D721Med (cell line): ENCODE measurements around the gene MYO15B.

Experiments
- DNase-seq: peaks from one replicate; pipeline ENCODE4 v3.0.0; 2011; ENCODE audit warnings: low spot score; ENCODE audit not compliant: insufficient read length
- FAIRE-seq: peaks from 2 replicates; lab custom pipeline; 2011; peaks lifted over from hg19 to GRCh38; lab: Jason Lieb, UNC
- TF ChIP-seq, protein P1 (sequence below): IDR thresholded peaks from 2 replicates; pipeline ENCODE4 v1.5.1; 2012; ENCODE audit warnings: mild to moderate bottlenecking, control low read depth; ENCODE audit not compliant: insufficient read depth; ENCODE audit errors: missing control alignments

The MYO15B gene

GRCh38 chr17:75571885-75572215 lies 15.8 kb upstream of the MYO15B start:
- FAIRE-seq: no peak

GRCh38 chr17:75572713-75573539 lies 14.7 kb upstream of the MYO15B start:
- no peak for FAIRE-seq
- TF ChIP-seq, protein P1, sequence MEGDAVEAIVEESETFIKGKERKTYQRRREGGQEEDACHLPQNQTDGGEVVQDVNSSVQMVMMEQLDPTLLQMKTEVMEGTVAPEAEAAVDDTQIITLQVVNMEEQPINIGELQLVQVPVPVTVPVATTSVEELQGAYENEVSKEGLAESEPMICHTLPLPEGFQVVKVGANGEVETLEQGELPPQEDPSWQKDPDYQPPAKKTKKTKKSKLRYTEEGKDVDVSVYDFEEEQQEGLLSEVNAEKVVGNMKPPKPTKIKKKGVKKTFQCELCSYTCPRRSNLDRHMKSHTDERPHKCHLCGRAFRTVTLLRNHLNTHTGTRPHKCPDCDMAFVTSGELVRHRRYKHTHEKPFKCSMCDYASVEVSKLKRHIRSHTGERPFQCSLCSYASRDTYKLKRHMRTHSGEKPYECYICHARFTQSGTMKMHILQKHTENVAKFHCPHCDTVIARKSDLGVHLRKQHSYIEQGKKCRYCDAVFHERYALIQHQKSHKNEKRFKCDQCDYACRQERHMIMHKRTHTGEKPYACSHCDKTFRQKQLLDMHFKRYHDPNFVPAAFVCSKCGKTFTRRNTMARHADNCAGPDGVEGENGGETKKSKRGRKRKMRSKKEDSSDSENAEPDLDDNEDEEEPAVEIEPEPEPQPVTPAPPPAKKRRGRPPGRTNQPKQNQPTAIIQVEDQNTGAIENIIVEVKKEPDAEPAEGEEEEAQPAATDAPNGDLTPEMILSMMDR: no peak
- no peak for DNase-seq

More at GRCh38 chr17:75571885-75572215, 15.8 kb upstream of the MYO15B start:
- TF ChIP-seq, protein P1: no peak
- no peak for DNase-seq

GRCh38 chr17:75573540-75573957 lies 14.1 kb upstream of the MYO15B start:
- DNase-seq (no peak), FAIRE-seq (no peak)
- TF ChIP-seq, protein P1: no peak

- TF ChIP-seq, protein P1: no peak
- DNase-seq (no peak), FAIRE-seq (no peak)
Observed at GRCh38 chr17:75573994-75574393, 13.6 kb upstream of the MYO15B start.

DNA sequence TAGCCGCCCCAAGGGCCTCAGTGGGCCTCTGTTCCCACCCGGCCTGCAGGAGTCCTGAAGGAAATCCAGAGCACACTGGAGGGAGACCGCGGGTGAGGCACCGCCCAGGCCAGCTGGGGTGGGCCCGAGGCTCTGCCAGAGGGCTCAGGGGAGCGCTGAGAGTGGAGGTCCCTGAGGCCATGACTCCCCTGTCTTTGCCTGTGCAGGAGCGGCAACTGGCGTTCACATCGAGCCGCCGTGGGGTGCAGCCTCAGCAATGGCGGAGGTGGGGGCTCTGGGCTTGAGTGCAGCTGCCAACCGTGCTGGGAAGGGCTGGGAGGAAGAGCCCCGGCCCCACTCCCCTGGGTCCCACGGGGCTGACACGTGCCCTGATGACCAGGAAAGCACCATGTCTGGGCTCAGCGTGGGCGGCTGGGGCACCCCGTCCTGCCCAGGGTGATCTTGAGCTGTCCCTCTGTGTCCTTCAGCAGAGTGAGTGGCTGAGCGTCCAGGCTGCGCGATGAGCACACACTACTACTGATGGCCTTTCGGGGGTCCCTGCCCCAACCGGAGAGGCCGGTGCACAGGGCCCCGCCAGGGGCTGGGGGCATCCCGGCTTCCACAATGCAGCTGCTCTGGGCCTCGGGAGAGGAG lies 13.1 kb upstream of the MYO15B start:
- DNase-seq (no peak), FAIRE-seq (no peak)
- TF ChIP-seq, protein P1: no peak

DNA sequence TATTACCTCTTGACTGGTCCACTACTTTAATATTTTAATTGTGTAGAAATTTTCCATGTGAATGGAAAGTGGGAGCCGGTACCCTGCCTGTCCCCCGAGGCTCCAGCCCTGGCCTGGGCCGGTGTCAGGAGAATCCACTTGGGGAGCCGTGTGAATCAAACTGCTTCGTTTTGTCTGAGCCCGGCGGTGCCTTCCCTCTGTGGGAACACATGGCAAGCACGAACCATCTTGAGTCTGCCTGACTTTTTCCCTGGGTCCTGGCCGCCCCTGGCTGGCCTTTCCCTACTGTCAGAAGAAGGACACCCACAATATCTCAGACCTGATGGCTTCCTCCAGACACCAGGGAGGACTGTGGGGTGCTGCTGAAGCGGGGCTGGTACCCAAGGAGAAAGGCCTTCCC lies 12.4 kb upstream of the MYO15B start:
- FAIRE-seq (no peak), DNase-seq (no peak)
- TF ChIP-seq, protein P1: no peak

DNA sequence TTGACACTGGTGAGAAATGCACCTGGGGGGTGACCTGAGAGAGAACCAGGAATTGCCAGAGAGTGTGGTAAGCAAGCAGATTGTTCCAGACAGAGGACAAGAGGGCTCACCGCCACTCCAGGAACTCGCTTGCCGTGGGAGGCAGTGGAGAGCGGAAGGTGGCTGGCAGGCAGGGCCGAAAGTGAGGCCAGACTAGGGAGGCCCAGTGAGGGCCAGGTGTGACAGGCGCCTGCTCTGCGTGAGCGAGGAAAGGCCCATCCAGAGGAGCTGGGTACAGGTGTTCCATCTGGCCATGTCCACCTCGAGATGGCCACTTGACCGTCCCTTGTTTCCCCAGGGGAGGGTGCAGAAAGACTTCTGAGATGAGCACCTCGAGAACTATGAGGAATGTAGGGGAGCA lies 11.9 kb upstream of the MYO15B start:
- FAIRE-seq: no peak
- TF ChIP-seq, protein P1: no peak
- no peak for DNase-seq
